OCI-LY3 (cell line): ENCODE results near the gene NCKAP5.

Experiments used
- H2AFZ ChIP-seq: fragments of 200-600, 300-600 bp; shearing (Covaris generic); 2 replicates; pipeline ENCODE4 v1.6.0; 2014; ENCODE audit warnings: antibody characterized with exemption, low read depth, low read length
- H3K27ac ChIP-seq: fragments of 200-600, 300-600 bp; sonication (generic); 2 replicates; pipeline ENCODE4 v1.5.1; 2014; ENCODE audit warnings: mild to moderate bottlenecking, low read length, moderate library complexity, mixed read lengths
- H3K27me3 ChIP-seq: fragments of 200-600, 300-600 bp; sonication (generic); 2 replicates; pipeline ENCODE4 v1.6.1; 2014; ENCODE audit warnings: low read depth, low read length, mixed read lengths
- H3K36me3 ChIP-seq: fragments of 200-600, 300-600 bp; sonication (generic); replicated peaks from 2 replicates; pipeline ENCODE3; 2014; ENCODE audit warnings: low read depth, low read length, mixed read lengths
- H3K4me1 ChIP-seq: fragments of 300-600, 200-600 bp; sonication (generic); 2 replicates; pipeline ENCODE4 v1.6.1; 2014; ENCODE audit warnings: low read length, mixed read lengths
- H3K4me2 ChIP-seq: fragments of 200-600, 300-600 bp; sonication (generic); 2 replicates; pipeline ENCODE4 v1.6.1; 2014; ENCODE audit warnings: low read length, mixed read lengths
- H3K4me3 ChIP-seq: fragments of 300-600, 200-600 bp; sonication (generic); 2 replicates; pipeline ENCODE4 v1.5.1; 2014; ENCODE audit warnings: antibody characterized with exemption, mild to moderate bottlenecking, low read length, moderate library complexity
- H3K79me2 ChIP-seq: fragments of 300-600, 200-600 bp; shearing (Covaris generic); 2 replicates; pipeline ENCODE4 v1.6.1; 2014; ENCODE audit warnings: mild to moderate bottlenecking, low read length, mixed read lengths
- H3K9ac ChIP-seq: fragments of 300-600, 200-600 bp; shearing (Covaris generic); 2 replicates; pipeline ENCODE4 v1.6.0; 2014; ENCODE audit warnings: mild to moderate bottlenecking, low read length, moderate library complexity
- H3K9me3 ChIP-seq: fragments of 200-600, 300-600 bp; shearing (Covaris generic); 2 replicates; pipeline ENCODE4 v1.6.1; 2014; ENCODE audit warnings: low read length, mixed read lengths; ENCODE audit not compliant: insufficient read depth
- H4K20me1 ChIP-seq: fragments of 200-600, 300-600 bp; sonication (generic); 2 replicates; pipeline ENCODE4 v1.6.1; 2016; ENCODE audit warnings: low read length, mixed read lengths; ENCODE audit not compliant: insufficient read depth
- EZH2phosphoT487 ChIP-seq: fragments of 200-600 bp; shearing (Covaris generic); IDR thresholded peaks from 2 replicates; pipeline ENCODE4 v1.6.1; 2018; ENCODE audit warnings: antibody characterized with exemption, mixed run types, low read depth
- TF ChIP-seq, protein P1 (sequence below): fragments of 200-600, 300-600 bp; sonication (generic); IDR thresholded peaks from 2 replicates; pipeline ENCODE4 v1.5.1; 2014; ENCODE audit warnings: antibody characterized with exemption, low read length, low read depth

NCKAP5 gene

DNA sequence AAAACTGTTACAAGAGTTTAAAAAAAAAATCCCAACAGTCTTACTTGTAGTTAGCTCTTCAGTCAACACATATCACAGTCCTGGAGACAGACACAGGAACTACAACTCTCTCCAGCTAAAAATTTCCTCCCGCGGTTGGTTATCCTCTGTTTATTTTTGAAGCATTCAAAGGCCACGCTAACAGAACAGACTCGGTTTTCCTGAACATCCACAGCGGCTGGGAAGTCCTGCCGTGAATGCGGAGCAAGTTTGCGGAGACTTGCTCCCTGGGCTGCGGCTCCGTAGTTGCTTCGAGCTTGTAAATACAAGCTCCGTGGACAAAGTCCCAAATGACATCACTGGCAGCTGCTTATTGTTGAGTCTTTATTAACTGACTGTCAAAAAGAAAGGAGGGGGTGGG lies at the start of gene NCKAP5:
Gene NCKAP5 (minus strand): TSS at position 292 of the 400 bp plus-strand sequence. CDS start 50,937 bp downstream, outside the sequence.
- Histone ChIP-seq H3K27me3 (no peaks in the 10 kb centered on the region), H3K4me3 (no peak within 1 kb of the TSS), H3K4me2 (no peak within 1 kb of the TSS), H3K27ac (no peak within 1 kb of the TSS), H3K9me3 (no peaks in the 10 kb centered on the region), H2AFZ (no peak within 1 kb of the TSS), H3K79me2 (no peaks in the 10 kb centered on the region), H4K20me1 (no peaks in the 10 kb centered on the region), H3K36me3 (no peaks in the 10 kb centered on the region), H3K4me1 (no peaks in the 10 kb centered on the region), H3K9ac (no peak within 1 kb of the TSS)
- TF ChIP-seq, protein P1, sequence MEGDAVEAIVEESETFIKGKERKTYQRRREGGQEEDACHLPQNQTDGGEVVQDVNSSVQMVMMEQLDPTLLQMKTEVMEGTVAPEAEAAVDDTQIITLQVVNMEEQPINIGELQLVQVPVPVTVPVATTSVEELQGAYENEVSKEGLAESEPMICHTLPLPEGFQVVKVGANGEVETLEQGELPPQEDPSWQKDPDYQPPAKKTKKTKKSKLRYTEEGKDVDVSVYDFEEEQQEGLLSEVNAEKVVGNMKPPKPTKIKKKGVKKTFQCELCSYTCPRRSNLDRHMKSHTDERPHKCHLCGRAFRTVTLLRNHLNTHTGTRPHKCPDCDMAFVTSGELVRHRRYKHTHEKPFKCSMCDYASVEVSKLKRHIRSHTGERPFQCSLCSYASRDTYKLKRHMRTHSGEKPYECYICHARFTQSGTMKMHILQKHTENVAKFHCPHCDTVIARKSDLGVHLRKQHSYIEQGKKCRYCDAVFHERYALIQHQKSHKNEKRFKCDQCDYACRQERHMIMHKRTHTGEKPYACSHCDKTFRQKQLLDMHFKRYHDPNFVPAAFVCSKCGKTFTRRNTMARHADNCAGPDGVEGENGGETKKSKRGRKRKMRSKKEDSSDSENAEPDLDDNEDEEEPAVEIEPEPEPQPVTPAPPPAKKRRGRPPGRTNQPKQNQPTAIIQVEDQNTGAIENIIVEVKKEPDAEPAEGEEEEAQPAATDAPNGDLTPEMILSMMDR = no peak
- no peak for TF ChIP-seq EZH2phosphoT487

DNA sequence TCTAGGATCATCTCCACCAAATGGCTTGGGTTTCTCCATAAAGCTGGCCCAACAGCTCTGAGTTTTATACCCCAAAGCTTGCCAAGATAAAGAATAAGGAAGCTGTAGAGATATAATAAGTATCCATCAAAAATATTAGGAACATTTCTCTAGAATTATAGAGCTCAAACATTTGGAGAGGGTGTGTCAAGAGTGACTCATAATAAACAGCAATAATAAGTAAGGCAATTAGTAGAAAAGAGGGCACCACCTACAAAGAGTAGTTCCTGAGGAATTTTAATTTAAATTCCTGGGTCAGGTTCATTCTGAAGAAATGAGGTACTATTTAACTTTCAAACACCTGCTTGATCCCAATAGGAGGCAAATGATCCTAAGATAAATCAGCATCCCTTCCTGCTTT lies 41.4 kb upstream of the NCKAP5 start:
- no peaks in the 10 kb centered on the region for H3K27me3 ChIP-seq
- H3K79me2 ChIP-seq = no peaks in the 10 kb centered on the region
- H3K9me3 ChIP-seq = no peaks in the 10 kb centered on the region
- H4K20me1 ChIP-seq = no peaks in the 10 kb centered on the region
- no peak overlapping the region for H2AFZ ChIP-seq
- no peak overlapping the region for H3K9ac ChIP-seq
- no peaks in the 10 kb centered on the region for H3K4me1 ChIP-seq
- no peak overlapping the region for H3K4me2 ChIP-seq
- no peak overlapping the region for H3K4me3 ChIP-seq
- no peak overlapping the region for H3K27ac ChIP-seq
- TF ChIP-seq EZH2phosphoT487 = no peak
- TF ChIP-seq, protein P1 = no peak
- no peaks in the 10 kb centered on the region for H3K36me3 ChIP-seq

DNA sequence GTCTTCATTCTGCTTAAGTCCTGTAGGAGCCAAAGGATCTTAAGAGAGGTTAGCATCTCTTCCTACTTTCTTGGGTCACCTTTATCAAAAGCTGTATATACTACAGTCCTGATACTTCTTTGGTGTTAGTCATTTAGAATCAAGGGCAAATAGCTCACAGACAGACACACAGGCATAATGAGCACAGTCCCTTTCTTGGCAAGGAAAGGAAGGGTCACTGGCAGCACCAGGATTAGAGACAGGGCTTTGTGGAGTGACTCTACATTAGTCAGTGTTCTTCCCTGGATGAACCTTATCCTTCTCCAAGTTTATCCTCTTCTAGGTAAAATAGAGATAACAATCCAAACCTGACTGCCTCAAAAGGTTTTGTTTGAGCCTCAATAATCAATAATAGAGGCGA lies 40.0 kb upstream of the NCKAP5 start:
- Histone ChIP-seq H3K4me1 (no peaks in the 10 kb centered on the region), H3K9ac (no peak overlapping the region), H3K36me3 (no peaks in the 10 kb centered on the region), H3K27ac (no peak overlapping the region), H3K79me2 (no peaks in the 10 kb centered on the region), H3K4me3 (no peak overlapping the region), H2AFZ (no peak overlapping the region), H4K20me1 (no peaks in the 10 kb centered on the region), H3K9me3 (no peaks in the 10 kb centered on the region), H3K27me3 (no peaks in the 10 kb centered on the region), H3K4me2 (no peak overlapping the region)
- TF ChIP-seq, protein P1 = no peak
- TF ChIP-seq EZH2phosphoT487 = no peak

DNA sequence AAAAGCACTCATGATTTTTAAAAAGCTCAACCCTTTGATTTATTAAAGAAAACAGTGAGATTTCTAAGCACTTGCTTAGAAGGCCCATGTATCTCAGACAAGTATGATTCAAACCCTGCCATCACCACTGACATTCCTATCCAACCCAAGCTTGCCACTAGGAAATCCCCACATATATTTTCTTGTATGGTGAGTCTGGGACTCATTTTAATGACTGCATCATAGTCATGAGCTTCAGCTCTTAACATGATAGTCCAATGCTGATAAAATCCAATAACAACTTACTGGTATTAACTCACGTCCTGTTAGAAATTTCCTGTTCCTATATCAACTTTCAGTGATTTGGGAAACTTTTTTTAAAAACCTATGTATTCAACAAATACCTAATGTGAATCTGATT lies 39.4 kb upstream of the NCKAP5 start:
- Histone ChIP-seq H3K79me2 (no peaks in the 10 kb centered on the region), H3K9ac (no peak overlapping the region), H3K36me3 (no peaks in the 10 kb centered on the region), H3K4me3 (no peak overlapping the region), H3K27ac (no peak overlapping the region), H3K27me3 (no peaks in the 10 kb centered on the region), H2AFZ (no peak overlapping the region), H3K4me1 (no peaks in the 10 kb centered on the region), H4K20me1 (no peaks in the 10 kb centered on the region), H3K9me3 (no peaks in the 10 kb centered on the region), H3K4me2 (no peak overlapping the region)
- no peak for TF ChIP-seq EZH2phosphoT487
- TF ChIP-seq, protein P1 = no peak
